ENCODE measurements around the gene NFE2L1. TPM values are rescaled to one million over a fixed set of nuclear protein-coding genes. Genes with fewer than 3 reads are reported as not detected.

The NFE2L1 gene
- total RNA-seq, 1 donor from 2014 or later: 190 TPM

DNA sequence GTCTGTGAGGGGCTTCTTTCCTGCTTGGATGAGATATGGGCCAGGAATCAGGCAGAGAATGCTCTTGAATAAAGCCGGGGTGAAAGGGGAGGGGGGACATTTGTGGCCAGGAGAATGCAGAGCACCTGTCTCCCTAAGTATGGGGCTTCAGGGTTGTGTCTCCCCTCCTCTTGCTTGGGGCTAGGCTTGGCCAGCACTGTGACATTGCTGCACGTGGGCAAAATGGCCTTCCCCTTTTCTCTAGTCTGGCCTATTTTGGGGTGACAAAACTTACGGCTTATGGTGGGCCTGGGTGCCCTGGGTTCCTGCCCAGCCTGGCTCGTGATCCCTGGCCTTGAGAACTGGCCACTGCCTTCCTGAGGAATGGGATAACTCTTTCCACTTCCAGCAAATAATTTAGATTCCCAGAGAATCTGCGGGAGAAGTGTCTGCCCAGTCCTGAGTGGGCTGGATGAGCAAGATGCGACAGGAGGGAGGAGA lies 5.6 kb downstream of the NFE2L1 start:
- Mint-ChIP-seq H3K9me3 (ENCODE audit: unreplicated experiment) (peaks cover 17% of the 10 kb centered on the region), H3K27me3 (ENCODE audit: unreplicated experiment) (peaks cover 24% of the 10 kb centered on the region), H3K4me1 (ENCODE audit: low read depth, unreplicated experiment) (peaks cover 50% of the 10 kb centered on the region), H3K36me3 (ENCODE audit: unreplicated experiment) (peaks cover 15% of the 10 kb centered on the region), H3K27ac (ENCODE audit: unreplicated experiment) (peak overlapping the region; percentile 93), H3K4me3 (ENCODE audit: unreplicated experiment) (peak overlapping the region; percentile 99)
- TF ChIP-seq CTCF (IDR thresholded peaks at IDR 0.05; ENCODE audit: partially characterized antibody, unreplicated experiment): no peak
- no peak for DNase-seq

DNA sequence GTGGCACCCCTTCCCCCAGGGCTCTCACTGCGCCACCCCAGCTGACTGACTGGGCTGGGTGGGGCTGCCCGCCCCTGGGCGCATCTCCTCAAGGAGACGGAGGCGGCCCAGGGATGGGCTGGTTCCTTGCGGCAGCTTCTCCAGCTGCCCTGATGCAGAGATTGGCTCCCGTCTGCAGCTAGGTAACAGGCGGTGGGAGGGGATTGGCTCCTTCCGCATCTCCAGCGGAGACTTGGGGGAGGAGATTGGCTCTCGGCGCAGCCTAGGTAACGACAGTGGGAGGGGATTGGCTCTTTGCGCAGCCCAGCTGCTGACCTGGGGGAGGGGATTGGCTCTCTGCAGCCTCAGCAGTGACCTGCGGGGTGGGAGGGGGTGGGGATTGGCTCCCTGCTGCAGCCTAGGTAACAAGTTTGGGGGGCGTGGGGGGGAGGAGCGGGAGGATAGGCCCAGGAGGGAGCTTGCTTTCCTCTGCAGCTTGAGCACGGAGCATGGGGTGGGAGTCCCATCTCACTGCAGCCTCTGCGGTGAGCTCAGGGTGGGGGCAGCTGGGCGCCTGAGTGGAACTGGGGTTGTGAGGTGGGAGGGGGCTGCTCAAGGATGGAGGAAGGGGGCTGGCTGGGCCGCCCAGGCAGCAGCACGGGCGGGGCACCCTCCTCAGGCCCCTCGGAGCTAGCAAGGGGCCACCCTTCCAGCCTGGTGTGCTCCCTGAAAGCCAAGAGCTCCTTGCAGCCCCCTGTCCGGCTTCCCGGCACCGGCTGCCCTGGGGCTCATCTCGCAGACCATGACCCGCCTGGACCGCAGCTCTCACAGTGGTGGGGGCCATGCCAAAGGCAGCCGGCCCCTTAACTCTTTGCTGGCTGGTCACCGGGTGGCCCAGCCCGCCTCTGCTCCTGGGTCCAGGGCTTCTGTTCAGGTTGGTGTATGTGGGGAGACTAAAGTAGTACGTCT lies 6.4 kb downstream of the NFE2L1 start:
- DNase-seq: peak; percentile 89
- TF ChIP-seq CTCF (IDR thresholded peaks at IDR 0.05; ENCODE audit: partially characterized antibody, unreplicated experiment): no peak
- peak overlapping the region; percentile 94 for H3K27ac Mint-ChIP-seq (ENCODE audit: unreplicated experiment)
- peaks cover 12% of the 10 kb centered on the region for H3K9me3 Mint-ChIP-seq (ENCODE audit: unreplicated experiment)
- peaks cover 11% of the 10 kb centered on the region for H3K36me3 Mint-ChIP-seq (ENCODE audit: unreplicated experiment)
- peak overlapping the region; percentile 99 for H3K4me3 Mint-ChIP-seq (ENCODE audit: unreplicated experiment)
- H3K27me3 Mint-ChIP-seq (ENCODE audit: unreplicated experiment): peaks cover 21% of the 10 kb centered on the region
- H3K4me1 Mint-ChIP-seq (ENCODE audit: low read depth, unreplicated experiment): peaks cover 50% of the 10 kb centered on the region

GRCh38 chr17:48055531-48056245 lies 7.5 kb downstream of the NFE2L1 start:
- no peak for TF ChIP-seq CTCF (IDR thresholded peaks at IDR 0.05; ENCODE audit: partially characterized antibody, unreplicated experiment)
- H3K27ac Mint-ChIP-seq (ENCODE audit: unreplicated experiment): peak overlapping the region; percentile 94
- peaks cover 10% of the 10 kb centered on the region for H3K9me3 Mint-ChIP-seq (ENCODE audit: unreplicated experiment)
- H3K4me3 Mint-ChIP-seq (ENCODE audit: unreplicated experiment): peak overlapping the region; percentile 99
- no peak for DNase-seq
- H3K4me1 Mint-ChIP-seq (ENCODE audit: low read depth, unreplicated experiment): peaks cover 45% of the 10 kb centered on the region
- H3K27me3 Mint-ChIP-seq (ENCODE audit: unreplicated experiment): peaks cover 21% of the 10 kb centered on the region
- peaks cover 8% of the 10 kb centered on the region for H3K36me3 Mint-ChIP-seq (ENCODE audit: unreplicated experiment)

- peaks cover 45% of the 10 kb centered on the region for H3K4me1 Mint-ChIP-seq (ENCODE audit: low read depth, unreplicated experiment)
- peak overlapping the region; percentile 99 for H3K4me3 Mint-ChIP-seq (ENCODE audit: unreplicated experiment)
- no peak for DNase-seq
- peaks cover 11% of the 10 kb centered on the region for H3K9me3 Mint-ChIP-seq (ENCODE audit: unreplicated experiment)
- H3K36me3 Mint-ChIP-seq (ENCODE audit: unreplicated experiment): peaks cover 6% of the 10 kb centered on the region
- TF ChIP-seq CTCF (IDR thresholded peaks at IDR 0.05; ENCODE audit: partially characterized antibody, unreplicated experiment): no peak
- H3K27me3 Mint-ChIP-seq (ENCODE audit: unreplicated experiment): peaks cover 18% of the 10 kb centered on the region
- peak overlapping the region; percentile 94 for H3K27ac Mint-ChIP-seq (ENCODE audit: unreplicated experiment)
Observed at GRCh38 chr17:48056246-48056745, 8.1 kb downstream of the NFE2L1 start.

Measured in glutamatergic neuron (in vitro differentiated cells).